Hepatocyte (in vitro differentiated cells): ENCODE results near the gene PLXNA3. TPM values are rescaled to one million over a fixed set of nuclear protein-coding genes. Genes with fewer than 3 reads are reported as not detected.

Experiments
- DNase-seq: peaks from one replicate; pipeline ENCODE4 v3.0.0-alpha.2; 2016; ENCODE audit warnings: low spot score
- H2AFZ ChIP-seq: fragments of 200-600 bp; sonication (generic); 2 replicates; pipeline ENCODE4 v1.6.0; 2016; ENCODE audit warnings: antibody characterized with exemption, mild to moderate bottlenecking
- H3K27ac ChIP-seq: fragments of 200-600 bp; sonication (generic); 2 replicates; pipeline ENCODE4 v1.5.1; 2016; ENCODE audit warnings: mild to moderate bottlenecking
- H3K27me3 ChIP-seq: fragments of 200-600 bp; sonication (generic); 2 replicates; pipeline ENCODE4 v1.6.1; 2016
- H3K36me3 ChIP-seq: fragments of 200-600 bp; sonication (generic); replicated peaks from 2 replicates; pipeline ENCODE4 v1.5.1; 2016; ENCODE audit warnings: low read depth; ENCODE audit not compliant: insufficient read depth
- H3K4me1 ChIP-seq: fragments of 200-600 bp; sonication (generic); 2 replicates; pipeline ENCODE4 v1.5.1; 2016; ENCODE audit warnings: mild to moderate bottlenecking, moderate library complexity; ENCODE audit not compliant: insufficient read depth
- H3K4me2 ChIP-seq: fragments of 200-600 bp; sonication (generic); 2 replicates; pipeline ENCODE4 v1.6.0; 2016
- H3K4me3 ChIP-seq: fragments of 200-600 bp; sonication (generic); 2 replicates; pipeline ENCODE4 v1.5.1; 2016; ENCODE audit warnings: mild to moderate bottlenecking
- H3K79me2 ChIP-seq: fragments of 200-600 bp; sonication (generic); 2 replicates; pipeline ENCODE4 v1.6.0; 2017; ENCODE audit warnings: mild to moderate bottlenecking
- H3K9me2 ChIP-seq: fragments of 200-600 bp; sonication (generic); replicated peaks from 2 replicates; pipeline ENCODE4 v1.6.0; 2017; ENCODE audit warnings: mild to moderate bottlenecking; ENCODE audit not compliant: insufficient read depth
- H3K9me3 ChIP-seq: fragments of 200-600 bp; sonication (generic); 2 replicates; pipeline ENCODE4 v1.5.1; 2016; ENCODE audit warnings: low read depth, mild to moderate bottlenecking
- H4K20me1 ChIP-seq: fragments of 200-600 bp; sonication (generic); 2 replicates; pipeline ENCODE4 v1.6.0; 2016; ENCODE audit warnings: mild to moderate bottlenecking; ENCODE audit not compliant: insufficient read depth, poor library complexity, severe bottlenecking
- CTCF ChIP-seq: fragments of 200-600 bp; sonication (generic); IDR thresholded peaks from 2 replicates; pipeline ENCODE4 v1.5.1; 2016; ENCODE audit warnings: antibody characterized with exemption, mild to moderate bottlenecking; ENCODE audit not compliant: poor library complexity
- EZH2 ChIP-seq: fragments of 200-600 bp; sonication (generic); IDR thresholded peaks from 2 replicates; pipeline ENCODE4 v1.6.1; 2016; ENCODE audit warnings: antibody characterized with exemption, mild to moderate bottlenecking, borderline replicate concordance
- EZH2phosphoT487 ChIP-seq: fragments of 200-600 bp; sonication (generic); IDR thresholded peaks from one replicate; pipeline ENCODE4 v1.6.1; 2018; ENCODE audit warnings: antibody characterized with exemption, mild to moderate bottlenecking, low read depth, moderate library complexity; ENCODE audit not compliant: unreplicated experiment, severe bottlenecking
- WGBS: methylation state at CpG from one replicate; pipeline ENCODE4 v1.1.6; 2016; ENCODE audit warnings: low lambda C conversion rate; ENCODE audit errors: missing lambda C conversion rate; 5-methylcytosine and 5-hydroxymethylcytosine counted together
- polyA plus RNA-seq: library from polyadenylated mRNA; unstranded; fragments of >200 nt; fragmentation: Nextera tagmentation; extraction: Ambion mirVana; gene quantifications from 2 replicates; pipeline ENCODE4 v1.2.1, GENCODE V29; 2016
- total RNA-seq: library from RNA; depleted of rRNA; stranded (reverse); fragments of >200 nt; gene quantifications from 2 replicates; pipeline ENCODE4 v1.2.3, GENCODE V29; 2014

The PLXNA3 gene
- total and polyA plus RNA-seq, 2 experiments from 2014 or later = 14.1 to 28.7 TPM

- TF ChIP-seq EZH2 (no peak), CTCF (no peak), EZH2phosphoT487 (no peak)
- Histone ChIP-seq H4K20me1 (no peaks in the 10 kb centered on the region), H3K4me2 (peak within 1 kb of the TSS; percentile 72), H3K4me3 (peak within 1 kb of the TSS; percentile 41), H3K27me3 (no peaks in the 10 kb centered on the region), H3K4me1 (peaks cover 14% of the 10 kb centered on the region), H3K36me3 (no peaks in the 10 kb centered on the region), H3K79me2 (peaks cover 6% of the 10 kb centered on the region), H3K9me3 (no peaks in the 10 kb centered on the region), H3K27ac (peak within 1 kb of the TSS; percentile 97), H3K9me2 (no peaks in the 10 kb centered on the region), H2AFZ (no peak within 1 kb of the TSS)
- 57% methylated on average over 15 of the region's 59 CpGs for WGBS
- DNase-seq = peak; percentile 95
These were observed 58.0 kb downstream of the PLXNA3 start, which contains the start of gene FAM3A for GRCh38 chrX:154515966-154516655. TSS of gene FAM3A (minus strand) at chrX:154516232. CDS start at chrX:154515772, 460 bp downstream.

DNA sequence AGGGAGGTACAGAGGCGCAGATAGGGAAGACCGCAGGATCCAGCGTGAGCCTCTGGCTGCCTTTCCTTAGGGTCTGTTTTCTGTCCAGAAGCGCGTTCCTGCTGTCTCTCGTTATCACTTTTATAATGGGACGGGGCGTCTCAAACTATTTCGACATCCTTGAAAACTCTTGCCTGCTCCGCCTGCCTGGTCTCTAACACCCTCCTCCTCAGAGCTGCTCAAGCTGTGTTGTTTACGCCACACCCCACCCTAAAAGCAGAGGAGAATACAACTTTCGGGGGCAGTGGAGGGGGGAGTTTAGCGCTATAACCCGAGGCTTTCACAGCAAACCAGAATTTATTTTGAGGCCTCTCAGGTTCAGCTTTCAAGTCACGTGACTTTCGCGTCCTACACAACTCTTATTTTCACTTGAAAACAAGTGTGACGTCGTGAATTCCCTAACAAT lies 58.6 kb downstream of the PLXNA3 start:
- Histone ChIP-seq H3K79me2 (peaks cover 6% of the 10 kb centered on the region), H2AFZ (no peak overlapping the region), H3K4me3 (peak overlapping the region; percentile 2), H4K20me1 (no peaks in the 10 kb centered on the region), H3K27ac (peak overlapping the region; percentile 97), H3K4me2 (peak overlapping the region; percentile 70), H3K9me2 (no peaks in the 10 kb centered on the region), H3K36me3 (no peaks in the 10 kb centered on the region), H3K9me3 (no peaks in the 10 kb centered on the region), H3K27me3 (no peaks in the 10 kb centered on the region), H3K4me1 (peaks cover 14% of the 10 kb centered on the region)
- 44% methylated on average over 19 of the region's 19 CpGs for WGBS
- TF ChIP-seq CTCF = no peak
- no peak for TF ChIP-seq EZH2phosphoT487
- TF ChIP-seq EZH2 = no peak
- peak; percentile 82 for DNase-seq

GRCh38 chrX:154517101-154517781 lies 59.2 kb downstream of the PLXNA3 start:
- H3K4me1 ChIP-seq = peaks cover 14% of the 10 kb centered on the region
- H3K9me3 ChIP-seq = no peaks in the 10 kb centered on the region
- no peak overlapping the region for H3K4me3 ChIP-seq
- H4K20me1 ChIP-seq = no peaks in the 10 kb centered on the region
- no peaks in the 10 kb centered on the region for H3K27me3 ChIP-seq
- no peaks in the 10 kb centered on the region for H3K9me2 ChIP-seq
- peak; percentile 39 for DNase-seq
- peak overlapping the region; percentile 70 for H3K4me2 ChIP-seq
- no peak overlapping the region for H2AFZ ChIP-seq
- TF ChIP-seq EZH2 (no peak), CTCF (no peak), EZH2phosphoT487 (no peak)
- 54% methylated on average over 25 of the region's 25 CpGs for WGBS
- H3K27ac ChIP-seq = peak overlapping the region; percentile 97
- no peaks in the 10 kb centered on the region for H3K36me3 ChIP-seq
- peaks cover 6% of the 10 kb centered on the region for H3K79me2 ChIP-seq
